Thoracic aorta (tissue), 2 donors: ENCODE results near the gene TRIM63. TPM values are rescaled to one million over a fixed set of nuclear protein-coding genes. Genes with fewer than 3 reads are reported as not detected.
A peak's percentile ranks its signal among the peaks of the same experiment; 100 is the strongest.

ENCODE experiments used
- ATAC-seq: fragments of 150-250 bp; one replicate; pipeline ENCODE4 v1.8.0; 2017; ENCODE audit warnings: low read depth; ENCODE audit not compliant: insufficient number of reproducible peaks, low FRiP score
- DNase-seq: peaks from one replicate; pipeline ENCODE4 v3.0.0-alpha.2; 2020; ENCODE audit warnings: low spot score
- H3K27ac ChIP-seq, 2 donors: fragments of 200-600 bp; sonication (generic); 1 replicate in 1 of 2; 2 replicates in 1 of 2; pipeline ENCODE4 v1.5.1; 2016; ENCODE audit warnings: mild to moderate bottlenecking in 2 of 2, moderate library complexity in 2 of 2
- H3K27me3 ChIP-seq: fragments of 200-600 bp; sonication (generic); replicated peaks from 2 replicates; pipeline ENCODE4 v1.6.0; 2016; ENCODE audit warnings: mild to moderate bottlenecking; ENCODE audit not compliant: insufficient read depth
- H3K36me3 ChIP-seq: fragments of 200-600 bp; sonication (generic); one replicate; pipeline ENCODE4 v1.5.1; 2016
- H3K4me1 ChIP-seq, 2 donors: fragments of 200-600 bp; sonication (generic); 1 replicate in 1 of 2; 2 replicates in 1 of 2; pipeline versions ENCODE4 v1.5.1 to v1.6.0; 2016; ENCODE audit warnings: low read depth in 2 of 2, mild to moderate bottlenecking in 1 of 2; ENCODE audit not compliant: control insufficient read depth in 1 of 2
- H3K4me3 ChIP-seq: fragments of 200-600 bp; sonication (generic); 2 replicates; pipeline ENCODE4 v1.5.1; 2016; ENCODE audit warnings: mild to moderate bottlenecking
- H3K9me3 ChIP-seq: fragments of 200-600 bp; sonication (generic); 2 replicates; pipeline ENCODE4 v1.5.1; 2016
- CTCF ChIP-seq: fragments of 200-600 bp; sonication (generic); IDR thresholded peaks from one replicate; pipeline ENCODE4 v1.5.1; 2019; ENCODE audit warnings: antibody characterized with exemption
- total RNA-seq, 2 donors: library from RNA; depleted of rRNA; stranded (reverse); fragments of >200 nt; gene quantifications; one replicate each; pipeline versions ENCODE4 v1.1.0 to v1.2.3, GENCODE V29; 2016

TRIM63 gene
- total RNA-seq = not detected

GRCh38 chr1:26067432-26067911 lies at the start of gene TRIM63:
Gene TRIM63, minus strand, starts transcription at chr1:26067630. Its CDS starts 136 bp downstream, at chr1:26067494.
- no peak for TF ChIP-seq CTCF
- Histone ChIP-seq H3K27ac (no peak within 1 kb of the TSS), H3K4me3 (no peak within 1 kb of the TSS), H3K36me3 (no peaks in the 10 kb centered on the region), H3K4me1 (no peaks in the 10 kb centered on the region), H3K27me3 (no peaks in the 10 kb centered on the region), H3K9me3 (no peaks in the 10 kb centered on the region)
- DNase-seq = no peak
- ATAC-seq = no peak

- no peak for ATAC-seq
- Histone ChIP-seq H3K27ac (no peak overlapping the region), H3K4me3 (no peak overlapping the region), H3K36me3 (peaks cover 12% of the 10 kb centered on the region), H3K27me3 (no peaks in the 10 kb centered on the region), H3K4me1 (peaks cover 8 to 17% of the 10 kb centered on the region in 2 donors), H3K9me3 (no peaks in the 10 kb centered on the region)
- DNase-seq = no peak
- no peak for TF ChIP-seq CTCF
Observed at GRCh38 chr1:26114165-26114927, 46.9 kb upstream of the TRIM63 start.

GRCh38 chr1:26112407-26112775 lies 45.0 kb upstream of the TRIM63 start:
- DNase-seq (no peak), ATAC-seq (no peak)
- peaks cover 10% of the 10 kb centered on the region for H3K36me3 ChIP-seq
- H3K27ac ChIP-seq = peak overlapping the region; percentile 85 to 87
- TF ChIP-seq CTCF = no peak
- no peaks in the 10 kb centered on the region for H3K9me3 ChIP-seq
- peaks cover 8 to 17% of the 10 kb centered on the region in 2 donors for H3K4me1 ChIP-seq
- H3K27me3 ChIP-seq = no peaks in the 10 kb centered on the region
- peak overlapping the region; percentile 87 for H3K4me3 ChIP-seq

GRCh38 chr1:26111530-26112406 lies 44.3 kb upstream of the TRIM63 start, which contains the start of gene PDIK1L:
Gene PDIK1L, plus strand, starts transcription at chr1:26111824. Its CDS starts 2,485 bp downstream, at chr1:26114309.
- H3K9me3 ChIP-seq = no peaks in the 10 kb centered on the region
- TF ChIP-seq CTCF = no peak
- no peaks in the 10 kb centered on the region for H3K27me3 ChIP-seq
- peaks cover 8% of the 10 kb centered on the region for H3K36me3 ChIP-seq
- peaks cover 8 to 17% of the 10 kb centered on the region in 2 donors for H3K4me1 ChIP-seq
- DNase-seq (peak; percentile 32), ATAC-seq (peak; percentile 93)
- H3K4me3 ChIP-seq = peak within 1 kb of the TSS; percentile 87
- peak within 1 kb of the TSS; percentile 87 for H3K27ac ChIP-seq
